Transverse colon (tissue), 4 donors: ENCODE measurements around the gene RAB4A. TPM values are rescaled to one million over a fixed set of nuclear protein-coding genes. Genes with fewer than 3 reads are reported as not detected.

Source experiments
- DNase-seq: peaks from one replicate; pipeline ENCODE4 v3.0.0-alpha.2; 2019
- H3K27ac ChIP-seq, 4 donors: fragments of 200-600 bp; sonication (generic); 2 replicates each; pipeline ENCODE4 v1.5.1; 2016 to 2018; ENCODE audit warnings: inconsistent platforms in 4 of 4
- H3K27me3 ChIP-seq: fragments of 200-600 bp; sonication (generic); 2 replicates; pipeline ENCODE4 v1.5.1; 2017; ENCODE audit warnings: inconsistent platforms
- H3K36me3 ChIP-seq, 4 donors: fragments of 200-600 bp; sonication (generic); 2 replicates each; pipeline ENCODE4 v1.5.1; 2017 to 2019; ENCODE audit warnings: inconsistent platforms in 4 of 4
- H3K4me1 ChIP-seq, 4 donors: fragments of 200-600 bp; sonication (generic); 2 replicates each; pipeline ENCODE4 v1.5.1; 2017 to 2020; ENCODE audit warnings: inconsistent platforms in 4 of 4
- H3K4me3 ChIP-seq, 4 donors: fragments of 200-600 bp; sonication (generic); 1 replicate in 1 of 4; 2 replicates in 3 of 4; pipeline versions ENCODE4 v1.5.1 to v1.6.1; 2017 to 2019; ENCODE audit warnings: inconsistent platforms in 4 of 4
- H3K9me3 ChIP-seq, 2 donors: fragments of 200-600 bp; sonication (generic); 2 replicates each; pipeline ENCODE4 v1.5.1; 2017 to 2019; ENCODE audit warnings: inconsistent platforms in 2 of 2
- CTCF ChIP-seq, 5 experiments: fragments of 200-600 bp in 3 of 5; fragments of 450-650 bp in 2 of 5; sonication (generic) in 3 of 5; IDR thresholded peaks; 1 replicate in 2 of 5; 2 replicates in 3 of 5; pipeline ENCODE4 v1.5.1; 2016 to 2017; ENCODE audit warnings: antibody characterized with exemption in 5 of 5, inconsistent platforms in 3 of 5, mild to moderate bottlenecking in 2 of 5, moderate library complexity in 1 of 5
- EP300 ChIP-seq: sonication (generic); formaldehyde crosslinking; IDR thresholded peaks from one replicate; pipeline ENCODE4 v1.6.1; 2017; ENCODE audit warnings: antibody characterized with exemption, low read depth
- POLR2A ChIP-seq: fragments of 450-650 bp; IDR thresholded peaks from one replicate; pipeline ENCODE4 v1.6.1; 2016; ENCODE audit warnings: antibody characterized with exemption, mild to moderate bottlenecking, moderate library complexity
- POLR2AphosphoS5 ChIP-seq, 3 donors: sonication (generic); formaldehyde crosslinking; IDR thresholded peaks; one replicate each; pipeline ENCODE4 v1.6.1; 2016; ENCODE audit warnings: antibody characterized with exemption in 3 of 3
- WGBS, 2 donors: methylation state at CpG; one replicate each; pipeline ENCODE4 v1.1.5; 2018; ENCODE audit warnings: low coverage in 1 of 2; 5-methylcytosine and 5-hydroxymethylcytosine counted together
- in situ Hi-C, 4 donors: fragments of 200-750 bp; cut with MboI; loops; one replicate each; pipeline versions ENCODE4 v1.15.0 to v1.15.1; 2017; ENCODE audit warnings: low sequenced_read_pairs in 3 of 4, low pct_ligation_motif_present in 1 of 4, low pct_unique_long_range_greater_than_20kb in 1 of 4
- intact Hi-C: fragments of 100-400 bp; cut with DNase I; formaldehyde crosslinking; loops from one replicate; pipeline ENCODE4 v1.15.1; 2023; ENCODE audit warnings: low total_unique reads
- total RNA-seq, 4 donors: library from RNA; depleted of rRNA; stranded (reverse); fragments of >200 nt; gene quantifications; one replicate each; pipeline ENCODE4 v1.1.0, GENCODE V29; 2016

RAB4A gene
- total RNA-seq, 4 donors from 2014 or later = 7.4 to 56.9 (median 28.0) TPM

- WGBS, 2 donors = 71 to 77% methylated on average over 2 of the region's 2 CpGs
- Histone ChIP-seq H3K27ac (no peak overlapping the region), H3K27me3 (no peaks in the 10 kb centered on the region), H3K4me1 (peaks cover 0 to 5% (median 0%) of the 10 kb centered on the region in 4 donors), H3K4me3 (no peak overlapping the region), H3K36me3 (peaks cover 0 to 9% (median 0%) of the 10 kb centered on the region in 4 donors), H3K9me3 (peaks cover 5% of the 10 kb centered on the region in 2 donors)
- in situ Hi-C loops (no loop called here), intact Hi-C loops (no loop called here)
- TF ChIP-seq POLR2A = no peak
- TF ChIP-seq POLR2AphosphoS5 (IDR thresholded peaks at IDR 0.05) = no peak
- TF ChIP-seq EP300 = no peak
- TF ChIP-seq CTCF (IDR thresholded peaks at IDR 0.05) = no peak
- no peak for DNase-seq
These were observed 63.4 kb downstream of the RAB4A start for GRCh38 chr1:229334269-229334668.

- Histone ChIP-seq H3K27ac (no peak overlapping the region), H3K4me1 (peaks cover 0 to 5% (median 0%) of the 10 kb centered on the region in 4 donors), H3K9me3 (peaks cover 5% of the 10 kb centered on the region in 2 donors), H3K36me3 (peaks cover 0 to 9% (median 0%) of the 10 kb centered on the region in 4 donors), H3K4me3 (no peak overlapping the region), H3K27me3 (no peaks in the 10 kb centered on the region)
- no peak for TF ChIP-seq POLR2AphosphoS5 (IDR thresholded peaks at IDR 0.05)
- intact Hi-C loops (no loop called here), in situ Hi-C loops (no loop called here)
- 93 to 95% methylated on average over 2 of the region's 2 CpGs for WGBS, 2 donors
- no peak for DNase-seq
These were observed 63.8 kb downstream of the RAB4A start for GRCh38 chr1:229334716-229335115.

- in situ Hi-C loops (no loop called here), intact Hi-C loops (no loop called here)
- TF ChIP-seq CTCF (IDR thresholded peaks at IDR 0.05) = no peak
- no peak for TF ChIP-seq EP300
- no peak for TF ChIP-seq POLR2A
- TF ChIP-seq POLR2AphosphoS5 (IDR thresholded peaks at IDR 0.05) = no peak
- Histone ChIP-seq H3K4me1 (peaks cover 0 to 13% (median 4%) of the 10 kb centered on the region in 4 donors), H3K36me3 (peaks cover 0 to 9% (median 0%) of the 10 kb centered on the region in 4 donors), H3K9me3 (peaks cover 5% of the 10 kb centered on the region in 2 donors), H3K27me3 (no peaks in the 10 kb centered on the region), H3K27ac (no peak overlapping the region), H3K4me3 (no peak overlapping the region)
- 60 to 97% methylated on average over 1 to 3 of the region's 3 CpGs for WGBS, 2 donors
- DNase-seq = no peak
These were observed 65.4 kb downstream of the RAB4A start for GRCh38 chr1:229336345-229336744.

GRCh38 chr1:229339086-229339485, 68.2 kb downstream of the RAB4A start:
- Histone ChIP-seq H3K36me3 (peaks cover 0 to 9% (median 0%) of the 10 kb centered on the region in 4 donors), H3K4me3 (no peak overlapping the region), H3K27me3 (no peaks in the 10 kb centered on the region), H3K27ac (no peak overlapping the region), H3K4me1 (peaks cover 0 to 28% (median 15%) of the 10 kb centered on the region in 4 donors), H3K9me3 (peaks cover under 1 to 3% of the 10 kb centered on the region in 2 donors)
- DNase-seq = no peak
- 94 to 100% methylated on average over 4 of the region's 4 CpGs for WGBS, 2 donors
- intact Hi-C loops = no loop called here
- TF ChIP-seq POLR2A = no peak
- no peak for TF ChIP-seq EP300
- TF ChIP-seq CTCF (IDR thresholded peaks at IDR 0.05) = no peak
- TF ChIP-seq POLR2AphosphoS5 (IDR thresholded peaks at IDR 0.05) = no peak
- in situ Hi-C loops = no loop called here

- intact Hi-C loops (no loop called here), in situ Hi-C loops (no loop called here)
- WGBS, 2 donors = 86 to 90% methylated on average over 2 to 3 of the region's 3 CpGs
- Histone ChIP-seq H3K27ac (no peak overlapping the region), H3K4me1 (peaks cover 0 to 28% (median 15%) of the 10 kb centered on the region in 4 donors), H3K4me3 (no peak overlapping the region), H3K9me3 (no peaks in the 10 kb centered on the region), H3K36me3 (peaks cover 0 to 9% (median 0%) of the 10 kb centered on the region in 4 donors), H3K27me3 (peaks cover 1% of the 10 kb centered on the region)
- no peak for TF ChIP-seq POLR2AphosphoS5 (IDR thresholded peaks at IDR 0.05)
- TF ChIP-seq EP300 = no peak
- TF ChIP-seq POLR2A = no peak
- no peak for DNase-seq
These were observed 68.6 kb downstream of the RAB4A start for GRCh38 chr1:229339520-229339919.
